Activated T-cell treated with anti-CD3 and anti-CD28 coated beads for 48 hours (primary cell): ENCODE data around the gene TAGLN.
A peak's percentile ranks its signal among the peaks of the same experiment; 100 is the strongest.
"Not testable (repeated sequence)": the region's sequence is repeated elsewhere in the genome, so short reads cannot be mapped to it uniquely, and the experiment has no call there.

Experiments
- DNase-seq: peaks from one replicate; pipeline ENCODE4 v3.0.0-alpha.2; 2020; ENCODE audit warnings: low read depth

TAGLN gene

GRCh38 chr11:117180661-117181585 lies 18.2 kb upstream of the TAGLN start:
- peak; percentile 60 for DNase-seq

GRCh38 chr11:117181586-117182550 lies 17.3 kb upstream of the TAGLN start:
- no peak for DNase-seq

- no peak for DNase-seq
These were observed 16.6 kb upstream of the TAGLN start for GRCh38 chr11:117182551-117182935.

GRCh38 chr11:117183178-117183577 lies 16.0 kb upstream of the TAGLN start:
- DNase-seq: not testable (repeated sequence)

GRCh38 chr11:117183724-117184349 lies 15.3 kb upstream of the TAGLN start:
- no peak for DNase-seq

GRCh38 chr11:117185736-117186430 lies 13.3 kb upstream of the TAGLN start:
- no peak for DNase-seq

GRCh38 chr11:117186431-117186761 lies 12.8 kb upstream of the TAGLN start:
- DNase-seq: no peak

- DNase-seq: no peak
These were observed 12.2 kb upstream of the TAGLN start for GRCh38 chr11:117187007-117187406.

- no peak for DNase-seq
These were observed 11.8 kb upstream of the TAGLN start for GRCh38 chr11:117187428-117187798.

- no peak for DNase-seq
These were observed 11.2 kb upstream of the TAGLN start for GRCh38 chr11:117187799-117188481.

GRCh38 chr11:117188620-117189081 lies 10.5 kb upstream of the TAGLN start:
- DNase-seq: no peak

GRCh38 chr11:117189191-117189940 lies 9.8 kb upstream of the TAGLN start:
- DNase-seq: no peak

- no peak for DNase-seq
These were observed 9.1 kb upstream of the TAGLN start for GRCh38 chr11:117189941-117190544.

- no peak for DNase-seq
These were observed 7.3 kb upstream of the TAGLN start for GRCh38 chr11:117191680-117192400.

- no peak for DNase-seq
These were observed 6.7 kb upstream of the TAGLN start for GRCh38 chr11:117192401-117192875.

GRCh38 chr11:117193130-117194020 lies 5.8 kb upstream of the TAGLN start:
- DNase-seq: no peak

- DNase-seq: no peak
These were observed 4.9 kb upstream of the TAGLN start for GRCh38 chr11:117194267-117194666.

- no peak for DNase-seq
These were observed 3.9 kb upstream of the TAGLN start for GRCh38 chr11:117195258-117195657.
